ENCODE results near the gene CDH10.

The CDH10 gene

GRCh38 chr5:24644761-24645160 lies at the start of gene CDH10:
CDH10 (minus strand) TSS chr5:24644978; CDS start chr5:24593490, 51,488 bp downstream.
- Histone ChIP-seq H4K20me1 (ENCODE audit: insufficient read depth, low read length) (no peaks in the 10 kb centered on the region), H3K27ac (ENCODE audit: low read length) (no peak within 1 kb of the TSS), H3K79me2 (ENCODE audit: low read length) (no peaks in the 10 kb centered on the region), H2AFZ (ENCODE audit: low read depth, low read length) (no peak within 1 kb of the TSS), H3K4me2 (ENCODE audit: low read length) (no peak within 1 kb of the TSS), H3K27me3 (ENCODE audit: low read depth, low read length) (no peaks in the 10 kb centered on the region), H3K36me3 (replicated peaks; ENCODE audit: low read depth, low read length) (no peaks in the 10 kb centered on the region), H3K4me3 (ENCODE audit: low read length) (no peak within 1 kb of the TSS), H3K9ac (ENCODE audit: low read length) (no peak within 1 kb of the TSS), H3K4me1 (ENCODE audit: low read length) (no peaks in the 10 kb centered on the region), H3K9me3 (ENCODE audit: insufficient read depth, low read length) (no peaks in the 10 kb centered on the region)
- no peak for TF ChIP-seq CTCF (IDR thresholded peaks at IDR 0.05; ENCODE audit: low read depth, low read length)
- TF ChIP-seq EZH2phosphoT487 (IDR thresholded peaks at IDR 0.05; ENCODE audit: low read depth) = no peak

GRCh38 chr5:24693609-24694008 lies 48.8 kb upstream of the CDH10 start:
- TF ChIP-seq CTCF (IDR thresholded peaks at IDR 0.05; ENCODE audit: low read depth, low read length) (no peak), EZH2phosphoT487 (IDR thresholded peaks at IDR 0.05; ENCODE audit: low read depth) (no peak)
- Histone ChIP-seq H3K79me2 (ENCODE audit: low read length) (no peaks in the 10 kb centered on the region), H3K4me1 (ENCODE audit: low read length) (peaks cover 21% of the 10 kb centered on the region), H3K27ac (ENCODE audit: low read length) (peak overlapping the region; percentile 79), H3K4me3 (ENCODE audit: low read length) (no peak overlapping the region), H2AFZ (ENCODE audit: low read depth, low read length) (no peak overlapping the region; the same call in 1 of the 2 replicates), H3K27me3 (ENCODE audit: low read depth, low read length) (no peaks in the 10 kb centered on the region), H3K9me3 (ENCODE audit: insufficient read depth, low read length) (no peaks in the 10 kb centered on the region), H3K36me3 (replicated peaks; ENCODE audit: low read depth, low read length) (peaks cover 15% of the 10 kb centered on the region), H3K9ac (ENCODE audit: low read length) (no peak overlapping the region), H4K20me1 (ENCODE audit: insufficient read depth, low read length) (no peaks in the 10 kb centered on the region), H3K4me2 (ENCODE audit: low read length) (0 out of 2 replicates have a peak overlapping the region, but pooled peaks have one; percentile 3)

- H3K4me3 ChIP-seq (ENCODE audit: low read length) = no peak overlapping the region
- peaks cover 15% of the 10 kb centered on the region for H3K36me3 ChIP-seq (replicated peaks; ENCODE audit: low read depth, low read length)
- no peak overlapping the region for H3K4me2 ChIP-seq (ENCODE audit: low read length)
- H3K27ac ChIP-seq (ENCODE audit: low read length) = no peak overlapping the region
- H3K9ac ChIP-seq (ENCODE audit: low read length) = no peak overlapping the region
- H4K20me1 ChIP-seq (ENCODE audit: insufficient read depth, low read length) = no peaks in the 10 kb centered on the region
- no peaks in the 10 kb centered on the region for H3K9me3 ChIP-seq (ENCODE audit: insufficient read depth, low read length)
- H2AFZ ChIP-seq (ENCODE audit: low read depth, low read length) = no peak overlapping the region
- H3K79me2 ChIP-seq (ENCODE audit: low read length) = no peaks in the 10 kb centered on the region
- TF ChIP-seq EZH2phosphoT487 (IDR thresholded peaks at IDR 0.05; ENCODE audit: low read depth) = no peak
- TF ChIP-seq CTCF (IDR thresholded peaks at IDR 0.05; ENCODE audit: low read depth, low read length) = no peak
- peaks cover 21% of the 10 kb centered on the region for H3K4me1 ChIP-seq (ENCODE audit: low read length)
- H3K27me3 ChIP-seq (ENCODE audit: low read depth, low read length) = no peaks in the 10 kb centered on the region
These were observed 46.3 kb upstream of the CDH10 start for GRCh38 chr5:24691074-24691473.

- H3K79me2 ChIP-seq (ENCODE audit: low read length) = no peaks in the 10 kb centered on the region
- H3K36me3 ChIP-seq (replicated peaks; ENCODE audit: low read depth, low read length) = no peaks in the 10 kb centered on the region
- no peak overlapping the region for H3K9ac ChIP-seq (ENCODE audit: low read length)
- TF ChIP-seq EZH2phosphoT487 (IDR thresholded peaks at IDR 0.05; ENCODE audit: low read depth) (no peak), CTCF (IDR thresholded peaks at IDR 0.05; ENCODE audit: low read depth, low read length) (no peak)
- no peaks in the 10 kb centered on the region for H3K27me3 ChIP-seq (ENCODE audit: low read depth, low read length)
- no peak overlapping the region for H3K27ac ChIP-seq (ENCODE audit: low read length)
- H2AFZ ChIP-seq (ENCODE audit: low read depth, low read length) = no peak overlapping the region
- no peaks in the 10 kb centered on the region for H3K4me1 ChIP-seq (ENCODE audit: low read length)
- H4K20me1 ChIP-seq (ENCODE audit: insufficient read depth, low read length) = no peaks in the 10 kb centered on the region
- peaks cover 6% of the 10 kb centered on the region; the same call in 1 of the 2 replicates for H3K9me3 ChIP-seq (ENCODE audit: insufficient read depth, low read length)
- H3K4me3 ChIP-seq (ENCODE audit: low read length) = no peak overlapping the region
- H3K4me2 ChIP-seq (ENCODE audit: low read length) = no peak overlapping the region
These were observed 36.3 kb upstream of the CDH10 start for GRCh38 chr5:24681106-24681505.

Measured in OCI-LY3 (cell line).